ENCODE data around the gene FBXL17.
"Not testable (repeated sequence)": the region's sequence is repeated elsewhere in the genome, so short reads cannot be mapped to it uniquely, and the experiment has no call there.

The FBXL17 gene

GRCh38 chr5:108381954-108382783 is at the start of gene FBXL17:
TSS of gene FBXL17 (minus strand) at chr5:108382098.
- peak; percentile 88 for ATAC-seq
- H3K27me3 Mint-ChIP-seq, result no peaks in the 10 kb centered on the region
- peak within 1 kb of the TSS; percentile 87 to 88 for H3K4me3 Mint-ChIP-seq
- peak; percentile 89 to 95 for DNase-seq
- H3K4me1 Mint-ChIP-seq, result peaks cover 29% of the 10 kb centered on the region
- peak within 1 kb of the TSS; percentile 94 to 96 for H3K27ac Mint-ChIP-seq
- peaks cover 2 to 4% of the 10 kb centered on the region in 2 donors for H3K9me3 Mint-ChIP-seq

DNA sequence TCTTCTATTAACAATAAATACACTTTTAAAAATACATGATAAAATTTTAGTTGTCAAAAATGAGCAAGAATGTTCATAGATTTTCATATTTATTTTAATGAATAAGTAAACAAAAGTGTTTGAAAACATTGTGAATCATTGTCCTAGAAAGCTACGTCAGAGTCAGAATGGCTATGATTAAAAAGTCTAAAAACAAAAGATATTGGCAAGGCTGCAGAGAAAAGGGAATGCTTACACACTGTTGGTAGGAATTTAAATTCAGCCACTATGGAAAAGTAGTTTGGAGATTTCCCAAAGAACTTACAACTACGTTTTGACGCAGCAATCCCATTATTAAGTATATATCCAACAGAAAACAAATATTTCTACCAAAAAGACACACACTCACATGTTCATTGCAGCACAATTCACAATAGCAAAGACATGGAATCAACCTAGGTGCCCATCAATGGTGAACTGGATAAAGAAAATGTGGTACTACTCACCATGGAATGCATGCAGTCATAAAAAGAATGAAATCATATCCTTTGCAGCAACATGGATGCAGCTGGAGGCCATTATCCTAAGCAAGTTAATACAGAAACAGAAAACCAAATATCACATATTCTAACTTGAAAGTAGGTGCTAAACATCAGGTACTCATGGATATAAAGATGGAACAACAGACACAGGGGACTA is 49.2 kb upstream of the FBXL17 start:
- no peak for ATAC-seq
- H3K27ac Mint-ChIP-seq, result no peak overlapping the region
- H3K9me3 Mint-ChIP-seq, result peaks cover 12 to 13% of the 10 kb centered on the region in 2 donors
- peaks cover 25% of the 10 kb centered on the region for H3K27me3 Mint-ChIP-seq
- DNase-seq, result no peak
- no peaks in the 10 kb centered on the region for H3K4me1 Mint-ChIP-seq
- no peak overlapping the region for H3K4me3 Mint-ChIP-seq

DNA sequence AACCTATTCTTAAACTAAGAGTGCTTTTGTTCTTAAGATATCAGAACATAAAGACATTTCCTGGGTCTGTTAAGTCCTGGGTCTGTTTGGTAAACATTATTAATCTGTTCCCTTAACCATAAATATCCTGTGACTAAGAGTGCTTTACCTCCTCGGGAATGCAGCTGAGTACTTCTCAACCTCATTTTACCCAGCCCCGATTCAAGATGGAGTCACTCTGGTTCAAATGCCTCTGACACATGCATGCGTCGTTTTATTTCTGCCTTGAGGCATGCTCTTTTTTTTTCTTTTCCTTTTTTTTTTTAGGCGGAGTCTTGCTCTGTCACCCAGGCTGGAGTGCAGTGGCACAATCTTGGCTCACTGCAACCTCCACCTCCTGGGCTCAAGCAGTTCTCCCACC is 39.8 kb upstream of the FBXL17 start:
- Mint-ChIP-seq H3K27me3 (peaks cover 32% of the 10 kb centered on the region), H3K9me3 (peaks cover 7 to 10% of the 10 kb centered on the region in 2 donors), H3K4me3 (no peak overlapping the region), H3K4me1 (no peaks in the 10 kb centered on the region), H3K27ac (no peak overlapping the region)
- DNase-seq, result no peak
- no peak for ATAC-seq

GRCh38 chr5:108420755-108421154 is 38.9 kb upstream of the FBXL17 start:
- Mint-ChIP-seq H3K9me3 (peaks cover 3 to 7% of the 10 kb centered on the region in 2 donors), H3K4me3 (no peak overlapping the region), H3K4me1 (no peaks in the 10 kb centered on the region), H3K27me3 (peaks cover 26% of the 10 kb centered on the region), H3K27ac (no peak overlapping the region)
- no peak for ATAC-seq
- no peak for DNase-seq

DNA sequence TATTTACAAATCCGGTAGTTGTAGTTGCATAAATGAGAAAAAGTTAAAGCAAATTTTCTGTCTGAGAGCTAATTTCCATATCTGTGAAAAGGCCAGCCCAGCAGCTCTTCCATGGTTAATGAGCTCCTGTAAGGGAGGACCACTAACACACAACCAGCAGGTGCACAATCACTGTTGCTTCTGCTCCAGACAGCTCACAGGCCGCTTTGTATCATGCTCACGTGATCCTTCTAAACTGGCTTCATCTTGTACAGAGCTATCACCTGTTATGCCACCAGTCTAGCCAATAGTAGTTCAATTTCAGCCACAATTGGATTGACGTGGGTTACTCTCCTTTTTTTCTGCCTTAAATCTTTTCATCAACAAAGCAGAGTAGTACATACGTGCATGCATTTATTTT is 38.3 kb upstream of the FBXL17 start:
- DNase-seq, result no peak
- no peaks in the 10 kb centered on the region for H3K4me1 Mint-ChIP-seq
- ATAC-seq, result no peak
- peaks cover 3 to 7% of the 10 kb centered on the region in 2 donors for H3K9me3 Mint-ChIP-seq
- H3K27ac Mint-ChIP-seq, result no peak overlapping the region
- no peak overlapping the region for H3K4me3 Mint-ChIP-seq
- peaks cover 20% of the 10 kb centered on the region for H3K27me3 Mint-ChIP-seq

DNA sequence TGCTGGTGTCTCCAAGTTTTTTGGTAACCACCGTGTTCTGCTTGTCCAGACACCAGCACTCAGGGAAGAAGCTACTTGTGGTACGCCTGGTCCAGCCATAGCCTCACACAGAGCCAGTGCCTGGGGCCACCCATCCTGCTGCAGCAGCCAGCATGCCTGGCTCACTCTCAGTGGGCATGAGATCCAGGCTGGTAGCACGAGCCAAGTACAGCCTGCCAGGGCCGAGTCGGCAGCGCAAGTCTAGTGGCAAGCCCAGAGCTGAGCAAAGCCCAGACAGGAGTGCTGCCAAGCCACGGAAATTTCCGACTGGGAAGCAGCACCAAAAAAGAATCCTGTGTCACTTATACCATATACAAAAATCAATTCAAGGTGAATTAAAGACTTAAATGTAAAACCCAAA is 36.3 kb upstream of the FBXL17 start:
- ATAC-seq (no peak), DNase-seq (no peak)
- H3K4me3 Mint-ChIP-seq, result no peak overlapping the region
- H3K9me3 Mint-ChIP-seq, result peaks cover 3 to 7% of the 10 kb centered on the region in 2 donors
- no peaks in the 10 kb centered on the region for H3K4me1 Mint-ChIP-seq
- H3K27me3 Mint-ChIP-seq, result peaks cover 7% of the 10 kb centered on the region
- peak overlapping the region in 1 of 2 donors; percentile 7 for H3K27ac Mint-ChIP-seq

- Mint-ChIP-seq H3K4me1 (no peaks in the 10 kb centered on the region), H3K9me3 (peaks cover 3 to 7% of the 10 kb centered on the region in 2 donors), H3K4me3 (no peak overlapping the region), H3K27me3 (peaks cover 7% of the 10 kb centered on the region), H3K27ac (no peak overlapping the region)
- no peak for DNase-seq
- no peak for ATAC-seq
Observed at GRCh38 chr5:108417166-108417670, 35.3 kb upstream of the FBXL17 start.

- H3K4me3 Mint-ChIP-seq, result no peak overlapping the region
- H3K4me1 Mint-ChIP-seq, result no peaks in the 10 kb centered on the region
- no peak overlapping the region for H3K27ac Mint-ChIP-seq
- H3K27me3 Mint-ChIP-seq, result peaks cover 7% of the 10 kb centered on the region
- DNase-seq, result no peak
- peaks cover 3 to 7% of the 10 kb centered on the region in 2 donors for H3K9me3 Mint-ChIP-seq
- no peak for ATAC-seq
Observed at GRCh38 chr5:108415726-108416125, 33.8 kb upstream of the FBXL17 start.

- no peak for ATAC-seq
- H3K4me3 Mint-ChIP-seq, result no peak overlapping the region
- H3K27me3 Mint-ChIP-seq, result no peaks in the 10 kb centered on the region
- H3K27ac Mint-ChIP-seq, result no peak overlapping the region
- H3K9me3 Mint-ChIP-seq, result no peaks in the 10 kb centered on the region
- no peak for DNase-seq
- no peaks in the 10 kb centered on the region for H3K4me1 Mint-ChIP-seq
Observed at GRCh38 chr5:108409786-108410185, 27.9 kb upstream of the FBXL17 start.

DNA sequence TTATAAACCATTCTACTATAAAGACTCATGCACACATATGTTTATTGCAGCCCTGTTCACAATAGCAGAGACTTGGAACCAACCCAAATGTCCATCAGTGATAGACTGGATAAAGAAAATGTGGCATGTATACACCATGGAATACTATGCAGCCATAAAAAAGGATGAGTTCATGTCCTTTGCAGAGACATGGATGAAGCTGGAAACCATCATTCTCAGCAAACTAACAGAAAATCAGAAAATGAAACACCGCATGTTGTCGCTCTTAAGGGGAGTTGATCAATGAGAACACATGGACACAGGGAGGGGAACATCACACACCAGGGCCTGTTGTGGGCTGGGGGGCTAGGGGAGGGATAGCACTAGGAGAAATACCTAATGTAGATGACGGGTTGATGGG is 23.3 kb upstream of the FBXL17 start:
- not testable (repeated sequence) for H3K27ac Mint-ChIP-seq, DNase-seq, ATAC-seq, H3K4me1 Mint-ChIP-seq, H3K4me3 Mint-ChIP-seq
- Mint-ChIP-seq H3K9me3 (peaks cover 8 to 32% of the 10 kb centered on the region in 2 donors), H3K27me3 (peaks cover 26% of the 10 kb centered on the region)

GRCh38 chr5:108398964-108399363 is 17.1 kb upstream of the FBXL17 start:
- DNase-seq, result no peak
- H3K27ac Mint-ChIP-seq, result no peak overlapping the region
- H3K9me3 Mint-ChIP-seq, result peaks cover 8 to 27% of the 10 kb centered on the region in 2 donors
- no peak for ATAC-seq
- peaks cover 26% of the 10 kb centered on the region for H3K27me3 Mint-ChIP-seq
- H3K4me1 Mint-ChIP-seq, result no peaks in the 10 kb centered on the region
- H3K4me3 Mint-ChIP-seq, result no peak overlapping the region

GRCh38 chr5:108396837-108397236 is 14.9 kb upstream of the FBXL17 start:
- not testable (repeated sequence) for DNase-seq, H3K4me1 Mint-ChIP-seq, ATAC-seq, H3K27ac Mint-ChIP-seq, H3K4me3 Mint-ChIP-seq
- H3K27me3 Mint-ChIP-seq, result peaks cover 12% of the 10 kb centered on the region
- peaks cover 4 to 10% of the 10 kb centered on the region in 2 donors for H3K9me3 Mint-ChIP-seq

GRCh38 chr5:108387758-108388157 is 5.9 kb upstream of the FBXL17 start:
- Mint-ChIP-seq H3K4me3 (no peak overlapping the region), H3K9me3 (no peaks in the 10 kb centered on the region), H3K27me3 (no peaks in the 10 kb centered on the region), H3K27ac (no peak overlapping the region), H3K4me1 (peaks cover 15% of the 10 kb centered on the region)
- DNase-seq (no peak), ATAC-seq (no peak)

GRCh38 chr5:108386345-108387061 is 4.6 kb upstream of the FBXL17 start:
- Mint-ChIP-seq H3K27ac (no peak overlapping the region), H3K9me3 (no peaks in the 10 kb centered on the region), H3K4me1 (peaks cover 15% of the 10 kb centered on the region), H3K4me3 (no peak overlapping the region), H3K27me3 (no peaks in the 10 kb centered on the region)
- DNase-seq (no peak), ATAC-seq (no peak)

- Mint-ChIP-seq H3K27me3 (no peaks in the 10 kb centered on the region), H3K4me1 (peaks cover 11% of the 10 kb centered on the region), H3K27ac (no peak overlapping the region), H3K4me3 (no peak overlapping the region), H3K9me3 (no peaks in the 10 kb centered on the region)
- ATAC-seq (no peak), DNase-seq (no peak)
Observed at GRCh38 chr5:108384741-108385140, 2.8 kb upstream of the FBXL17 start.
